ENCODE results near the gene HASPIN.

DNA sequence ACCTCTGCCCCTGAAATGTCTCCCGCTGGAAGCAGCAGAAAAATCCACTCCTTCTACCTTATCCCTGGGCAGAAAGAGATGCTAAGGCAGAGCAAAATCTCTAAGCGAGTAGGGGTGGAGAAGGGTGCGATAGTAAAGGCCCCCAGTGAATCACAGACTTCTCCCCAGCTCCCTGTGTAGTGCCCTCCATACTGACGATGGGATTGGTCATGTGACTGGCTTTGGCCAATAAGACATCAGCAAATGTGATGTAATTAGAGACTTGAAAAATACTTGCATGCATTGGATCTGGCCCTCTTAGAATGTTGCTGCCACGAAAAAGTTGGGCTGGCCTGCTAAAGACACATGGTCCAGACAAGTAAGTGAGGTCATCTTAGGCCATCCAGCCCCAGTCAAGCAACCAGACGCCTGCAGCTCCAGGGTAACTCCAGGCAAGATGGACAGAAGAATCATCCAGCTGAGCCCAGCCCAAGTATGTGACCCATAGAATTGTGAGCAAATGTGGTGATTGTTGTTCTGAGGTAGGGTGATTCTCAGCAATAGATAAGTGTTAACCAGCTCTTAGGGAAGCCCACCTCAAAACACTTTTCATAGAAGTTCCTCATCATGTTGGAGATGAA lies 36.0 kb downstream of the HASPIN start:
- TF ChIP-seq GATA3 (IDR thresholded peaks at IDR 0.05; ENCODE audit: low read depth, low read length), result no peak
- no peak for TF ChIP-seq GATA2 (IDR thresholded peaks at IDR 0.05; ENCODE audit: low read depth, low read length)
